ENCODE data around the gene ATP8A2. TPM values are rescaled to one million over a fixed set of nuclear protein-coding genes. Genes with fewer than 3 reads are reported as not detected.

Gene ATP8A2
- polyA plus RNA-seq, 1 donor from 2014 or later: 11.9 TPM

DNA sequence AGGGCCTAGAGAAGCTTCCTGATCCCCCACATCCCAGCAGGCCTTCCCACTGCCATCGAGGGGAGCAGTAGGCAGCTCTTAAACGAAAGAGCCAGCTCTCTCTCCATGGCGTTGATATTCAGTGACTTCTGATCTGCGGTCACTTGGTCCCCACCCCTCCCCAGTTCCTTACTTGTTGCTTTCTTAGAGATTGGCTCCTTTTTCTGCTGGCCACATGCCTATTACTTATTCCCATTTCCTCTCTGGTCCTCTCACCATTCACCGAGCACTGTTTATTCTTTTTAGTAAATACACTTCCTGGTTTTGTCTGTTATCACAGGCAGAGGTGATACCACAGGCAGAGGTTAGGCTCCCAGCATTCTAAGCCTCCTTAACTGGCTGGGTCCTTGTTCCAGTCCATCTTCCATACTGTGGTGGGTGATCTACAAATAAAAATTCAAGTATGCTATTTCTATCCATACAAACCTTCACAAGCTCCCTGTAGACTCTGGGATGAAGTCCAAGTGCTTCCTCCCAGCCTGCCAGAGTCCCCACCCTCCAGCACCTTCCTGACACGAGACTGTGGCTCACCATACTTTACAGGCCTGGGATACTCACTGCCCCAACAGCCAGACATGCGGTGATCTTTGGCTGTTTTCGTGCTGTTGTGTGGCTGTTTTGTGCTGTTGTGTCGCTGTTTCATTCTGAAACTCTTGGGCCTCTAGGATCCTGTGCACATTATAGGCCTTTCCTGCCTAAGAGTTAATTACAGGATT is 315.9 kb downstream of the ATP8A2 start:
- H4K20me1 ChIP-seq (ENCODE audit: insufficient read depth): no peaks in the 10 kb centered on the region
- H3K4me2 ChIP-seq (ENCODE audit: low read length): no peak overlapping the region
- TF ChIP-seq, protein P1, sequence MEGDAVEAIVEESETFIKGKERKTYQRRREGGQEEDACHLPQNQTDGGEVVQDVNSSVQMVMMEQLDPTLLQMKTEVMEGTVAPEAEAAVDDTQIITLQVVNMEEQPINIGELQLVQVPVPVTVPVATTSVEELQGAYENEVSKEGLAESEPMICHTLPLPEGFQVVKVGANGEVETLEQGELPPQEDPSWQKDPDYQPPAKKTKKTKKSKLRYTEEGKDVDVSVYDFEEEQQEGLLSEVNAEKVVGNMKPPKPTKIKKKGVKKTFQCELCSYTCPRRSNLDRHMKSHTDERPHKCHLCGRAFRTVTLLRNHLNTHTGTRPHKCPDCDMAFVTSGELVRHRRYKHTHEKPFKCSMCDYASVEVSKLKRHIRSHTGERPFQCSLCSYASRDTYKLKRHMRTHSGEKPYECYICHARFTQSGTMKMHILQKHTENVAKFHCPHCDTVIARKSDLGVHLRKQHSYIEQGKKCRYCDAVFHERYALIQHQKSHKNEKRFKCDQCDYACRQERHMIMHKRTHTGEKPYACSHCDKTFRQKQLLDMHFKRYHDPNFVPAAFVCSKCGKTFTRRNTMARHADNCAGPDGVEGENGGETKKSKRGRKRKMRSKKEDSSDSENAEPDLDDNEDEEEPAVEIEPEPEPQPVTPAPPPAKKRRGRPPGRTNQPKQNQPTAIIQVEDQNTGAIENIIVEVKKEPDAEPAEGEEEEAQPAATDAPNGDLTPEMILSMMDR (IDR thresholded peaks at IDR 0.05; ENCODE audit: poor library complexity, severe bottlenecking): no peak
- TF ChIP-seq, protein P2, sequence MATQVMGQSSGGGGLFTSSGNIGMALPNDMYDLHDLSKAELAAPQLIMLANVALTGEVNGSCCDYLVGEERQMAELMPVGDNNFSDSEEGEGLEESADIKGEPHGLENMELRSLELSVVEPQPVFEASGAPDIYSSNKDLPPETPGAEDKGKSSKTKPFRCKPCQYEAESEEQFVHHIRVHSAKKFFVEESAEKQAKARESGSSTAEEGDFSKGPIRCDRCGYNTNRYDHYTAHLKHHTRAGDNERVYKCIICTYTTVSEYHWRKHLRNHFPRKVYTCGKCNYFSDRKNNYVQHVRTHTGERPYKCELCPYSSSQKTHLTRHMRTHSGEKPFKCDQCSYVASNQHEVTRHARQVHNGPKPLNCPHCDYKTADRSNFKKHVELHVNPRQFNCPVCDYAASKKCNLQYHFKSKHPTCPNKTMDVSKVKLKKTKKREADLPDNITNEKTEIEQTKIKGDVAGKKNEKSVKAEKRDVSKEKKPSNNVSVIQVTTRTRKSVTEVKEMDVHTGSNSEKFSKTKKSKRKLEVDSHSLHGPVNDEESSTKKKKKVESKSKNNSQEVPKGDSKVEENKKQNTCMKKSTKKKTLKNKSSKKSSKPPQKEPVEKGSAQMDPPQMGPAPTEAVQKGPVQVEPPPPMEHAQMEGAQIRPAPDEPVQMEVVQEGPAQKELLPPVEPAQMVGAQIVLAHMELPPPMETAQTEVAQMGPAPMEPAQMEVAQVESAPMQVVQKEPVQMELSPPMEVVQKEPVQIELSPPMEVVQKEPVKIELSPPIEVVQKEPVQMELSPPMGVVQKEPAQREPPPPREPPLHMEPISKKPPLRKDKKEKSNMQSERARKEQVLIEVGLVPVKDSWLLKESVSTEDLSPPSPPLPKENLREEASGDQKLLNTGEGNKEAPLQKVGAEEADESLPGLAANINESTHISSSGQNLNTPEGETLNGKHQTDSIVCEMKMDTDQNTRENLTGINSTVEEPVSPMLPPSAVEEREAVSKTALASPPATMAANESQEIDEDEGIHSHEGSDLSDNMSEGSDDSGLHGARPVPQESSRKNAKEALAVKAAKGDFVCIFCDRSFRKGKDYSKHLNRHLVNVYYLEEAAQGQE (IDR thresholded peaks at IDR 0.05; ENCODE audit: borderline replicate concordance): no peak
- TF ChIP-seq MXI1 (conservative IDR thresholded peaks at IDR 0.05; ENCODE audit: poor library complexity, severe bottlenecking): no peak
- TF ChIP-seq RAD21 (conservative IDR thresholded peaks at IDR 0.05): no peak
- no peak for TF ChIP-seq EP300 (conservative IDR thresholded peaks at IDR 0.05; ENCODE audit: poor library complexity, severe bottlenecking)
- no peak for TF ChIP-seq TAF1 (IDR thresholded peaks at IDR 0.05; ENCODE audit: low read depth)
- no peak for TF ChIP-seq SMC3 (conservative IDR thresholded peaks at IDR 0.05; ENCODE audit: poor library complexity)
- no peak for TF ChIP-seq POLR2AphosphoS5 (IDR thresholded peaks at IDR 0.05)
- TF ChIP-seq EZH2 (IDR thresholded peaks at IDR 0.05; ENCODE audit: borderline replicate concordance, insufficient read depth, low read length, poor library complexity, severe bottlenecking): no peak
- H3K36me3 ChIP-seq (ENCODE audit: insufficient read depth, low read length): no peaks in the 10 kb centered on the region
- H3K27me3 ChIP-seq (ENCODE audit: insufficient read depth, low read depth, low read length): no peaks in the 10 kb centered on the region
- H3K27ac ChIP-seq (ENCODE audit: low read length): no peak overlapping the region
- no peaks in the 10 kb centered on the region for H3F3A ChIP-seq (ENCODE audit: insufficient read depth, low read length, poor library complexity, severe bottlenecking)
- H3K79me2 ChIP-seq (replicated peaks; ENCODE audit: insufficient read depth, low read length): no peaks in the 10 kb centered on the region
- no peaks in the 10 kb centered on the region for H3K9me3 ChIP-seq (ENCODE audit: low read length)
- no peak overlapping the region for H3K4me3 ChIP-seq (ENCODE audit: low read length)
- H2AFZ ChIP-seq (ENCODE audit: low read depth, low read length): no peak overlapping the region
- H3K9me2 ChIP-seq (ENCODE audit: insufficient read depth, low read length): no peaks in the 10 kb centered on the region
- no peak overlapping the region for H3K9ac ChIP-seq (ENCODE audit: low read length)

DNA sequence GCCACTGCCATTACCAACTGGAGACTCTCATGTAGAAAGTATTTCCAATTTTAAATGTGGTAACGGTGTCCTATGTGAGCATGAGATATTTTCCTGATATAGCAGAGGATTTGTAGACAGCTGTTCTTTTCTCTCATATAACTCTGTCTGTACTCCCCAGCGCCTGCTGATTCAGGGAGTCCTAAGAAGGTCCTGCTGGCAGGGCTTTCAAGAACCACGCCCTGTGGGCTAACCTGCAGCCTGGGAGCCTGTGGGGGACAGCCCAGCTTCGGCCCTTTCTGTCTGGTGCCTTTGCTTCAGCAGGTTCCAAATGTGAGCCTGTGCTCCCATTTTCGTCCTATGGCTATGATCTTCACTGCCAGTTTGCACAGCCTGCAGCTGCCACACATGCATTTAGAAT is 316.8 kb downstream of the ATP8A2 start:
- Histone ChIP-seq H3K9ac (ENCODE audit: low read length) (no peak overlapping the region), H3K4me2 (ENCODE audit: low read length) (no peak overlapping the region), H3K36me3 (ENCODE audit: insufficient read depth, low read length) (no peaks in the 10 kb centered on the region), H3F3A (ENCODE audit: insufficient read depth, low read length, poor library complexity, severe bottlenecking) (no peaks in the 10 kb centered on the region), H2AFZ (ENCODE audit: low read depth, low read length) (no peak overlapping the region), H3K27ac (ENCODE audit: low read length) (no peak overlapping the region), H3K4me3 (ENCODE audit: low read length) (no peak overlapping the region), H3K9me3 (ENCODE audit: low read length) (no peaks in the 10 kb centered on the region), H4K20me1 (ENCODE audit: insufficient read depth) (no peaks in the 10 kb centered on the region), H3K9me2 (ENCODE audit: insufficient read depth, low read length) (no peaks in the 10 kb centered on the region), H3K27me3 (ENCODE audit: insufficient read depth, low read depth, low read length) (no peaks in the 10 kb centered on the region), H3K79me2 (replicated peaks; ENCODE audit: insufficient read depth, low read length) (no peaks in the 10 kb centered on the region)
- TF ChIP-seq MXI1 (conservative IDR thresholded peaks at IDR 0.05; ENCODE audit: poor library complexity, severe bottlenecking) (no peak), EZH2 (IDR thresholded peaks at IDR 0.05; ENCODE audit: borderline replicate concordance, insufficient read depth, low read length, poor library complexity, severe bottlenecking) (no peak), SMC3 (conservative IDR thresholded peaks at IDR 0.05; ENCODE audit: poor library complexity) (no peak), RAD21 (conservative IDR thresholded peaks at IDR 0.05) (no peak), TAF1 (IDR thresholded peaks at IDR 0.05; ENCODE audit: low read depth) (no peak), POLR2AphosphoS5 (IDR thresholded peaks at IDR 0.05) (no peak), EP300 (conservative IDR thresholded peaks at IDR 0.05; ENCODE audit: poor library complexity, severe bottlenecking) (no peak)
- TF ChIP-seq, protein P2 (IDR thresholded peaks at IDR 0.05; ENCODE audit: borderline replicate concordance): no peak
- TF ChIP-seq, protein P1 (IDR thresholded peaks at IDR 0.05; ENCODE audit: poor library complexity, severe bottlenecking): no peak
